Mesendoderm (in vitro differentiated cells): ENCODE results near the gene KIF6.

Source experiments
- DNase-seq: peaks from one replicate; pipeline ENCODE4 v3.0.0; 2013
- H2AK5ac ChIP-seq: 2 replicates; pipeline ENCODE4 v1.6.1; 2013; ENCODE audit warnings: low read length, inconsistent platforms
- H2BK120ac ChIP-seq: 2 replicates; pipeline ENCODE4 v1.6.1; 2013; ENCODE audit warnings: low read depth, mild to moderate bottlenecking, low read length, moderate library complexity, mixed read lengths
- H2BK15ac ChIP-seq: replicated peaks from 2 replicates; pipeline ENCODE4 v1.6.1; 2013; ENCODE audit warnings: low read depth, mild to moderate bottlenecking, moderate library complexity
- H2BK5ac ChIP-seq: 2 replicates; pipeline ENCODE4 v1.6.1; 2013; ENCODE audit warnings: low read length, inconsistent platforms
- H3K18ac ChIP-seq: 2 replicates; pipeline ENCODE4 v1.6.1; 2013; ENCODE audit warnings: mild to moderate bottlenecking, low read length, mixed read lengths
- H3K23ac ChIP-seq: one replicate; pipeline ENCODE4 v1.6.1; 2013; ENCODE audit warnings: low read length
- H3K27ac ChIP-seq: 2 replicates; pipeline ENCODE4 v1.5.1; 2013; ENCODE audit warnings: low read depth, mild to moderate bottlenecking, inconsistent platforms, low read length, moderate library complexity
- H3K27me3 ChIP-seq: 2 replicates; pipeline ENCODE4 v1.6.1; 2013; ENCODE audit warnings: low read length, control low read depth, mild to moderate bottlenecking, inconsistent platforms; ENCODE audit not compliant: insufficient read depth, poor library complexity
- H3K36me3 ChIP-seq: 2 replicates; pipeline ENCODE4 v1.6.1; 2013; ENCODE audit warnings: low read length, inconsistent platforms; ENCODE audit not compliant: control insufficient read depth, insufficient read depth
- H3K4ac ChIP-seq: one replicate; pipeline ENCODE4 v1.6.1; 2013; ENCODE audit warnings: low read depth, mild to moderate bottlenecking, low read length, moderate library complexity
- H3K4me1 ChIP-seq: 2 replicates; pipeline ENCODE4 v1.6.1; 2013; ENCODE audit warnings: low read depth, low read length, inconsistent platforms; ENCODE audit not compliant: control insufficient read depth
- H3K4me2 ChIP-seq: 2 replicates; pipeline ENCODE4 v1.6.1; 2013; ENCODE audit warnings: low read length
- H3K4me3 ChIP-seq: 2 replicates; pipeline ENCODE4 v1.5.1; 2013; ENCODE audit warnings: mild to moderate bottlenecking, low read length
- H3K56ac ChIP-seq: one replicate; pipeline ENCODE4 v1.6.1; 2013; ENCODE audit warnings: low read length
- H3K79me1 ChIP-seq: 2 replicates; pipeline ENCODE4 v1.6.1; 2013; ENCODE audit warnings: low read length, inconsistent platforms
- H3K79me2 ChIP-seq: 2 replicates; pipeline ENCODE4 v1.6.1; 2013; ENCODE audit warnings: mild to moderate bottlenecking, low read length; ENCODE audit not compliant: control insufficient read depth, insufficient read depth
- H3K9ac ChIP-seq: 2 replicates; pipeline ENCODE4 v1.6.1; 2013; ENCODE audit warnings: low read length, inconsistent platforms
- H4K5ac ChIP-seq: one replicate; pipeline ENCODE4 v1.6.1; 2013; ENCODE audit warnings: low read length
- H4K8ac ChIP-seq: one replicate; pipeline ENCODE4 v1.6.1; 2013; ENCODE audit warnings: low read depth, mild to moderate bottlenecking, control low read depth, low read length, moderate library complexity
- WGBS: extraction: QIAGEN DNeasy Blood & Tissue Kit; methylation state at CpG from one replicate; pipeline ENCODE4 v1.1.7; 2013; ENCODE audit warnings: low lambda C conversion rate, missing lambda C conversion rate; ENCODE audit not compliant: insufficient coverage; ENCODE audit errors: extremely low coverage; 5-methylcytosine and 5-hydroxymethylcytosine counted together

KIF6 gene

GRCh38 chr6:39496915-39497314 lies 228.3 kb downstream of the KIF6 start:
- H3K4me3 ChIP-seq, result no peak overlapping the region
- no peaks in the 10 kb centered on the region for H3K27me3 ChIP-seq
- DNase-seq, result no peak
- H3K23ac ChIP-seq, result no peak overlapping the region
- no peak overlapping the region for H4K8ac ChIP-seq
- H2BK5ac ChIP-seq, result no peak overlapping the region
- H2BK120ac ChIP-seq, result no peak overlapping the region
- no peak overlapping the region for H3K9ac ChIP-seq
- H3K79me1 ChIP-seq, result no peaks in the 10 kb centered on the region
- H3K4ac ChIP-seq, result no peak overlapping the region
- no peak overlapping the region for H2AK5ac ChIP-seq
- H3K4me2 ChIP-seq, result no peak overlapping the region
- H3K36me3 ChIP-seq, result no peaks in the 10 kb centered on the region
- H3K27ac ChIP-seq, result no peak overlapping the region
- H3K79me2 ChIP-seq, result no peaks in the 10 kb centered on the region
- H3K18ac ChIP-seq, result no peak overlapping the region
- peaks cover 3% of the 10 kb centered on the region for H3K4me1 ChIP-seq
- no peak overlapping the region for H2BK15ac ChIP-seq
- H3K56ac ChIP-seq, result no peak overlapping the region
- H4K5ac ChIP-seq, result no peak overlapping the region
- no CpG with 5 or more reads among the region's 6 CpGs for WGBS

GRCh38 chr6:39496456-39496855 lies 228.8 kb downstream of the KIF6 start:
- H3K79me1 ChIP-seq, result no peaks in the 10 kb centered on the region
- peaks cover 3% of the 10 kb centered on the region for H3K4me1 ChIP-seq
- no peak overlapping the region for H2BK5ac ChIP-seq
- H3K4me2 ChIP-seq, result no peak overlapping the region
- no peak overlapping the region for H3K27ac ChIP-seq
- WGBS, result no CpG with 5 or more reads among the region's 2 CpGs
- no peak overlapping the region for H3K9ac ChIP-seq
- DNase-seq, result no peak
- H3K36me3 ChIP-seq, result no peaks in the 10 kb centered on the region
- no peak overlapping the region for H2BK15ac ChIP-seq
- no peak overlapping the region for H4K8ac ChIP-seq
- no peak overlapping the region for H3K18ac ChIP-seq
- H3K23ac ChIP-seq, result no peak overlapping the region
- no peaks in the 10 kb centered on the region for H3K79me2 ChIP-seq
- no peak overlapping the region for H3K4ac ChIP-seq
- H4K5ac ChIP-seq, result no peak overlapping the region
- H3K27me3 ChIP-seq, result no peaks in the 10 kb centered on the region
- no peak overlapping the region for H3K4me3 ChIP-seq
- H2AK5ac ChIP-seq, result no peak overlapping the region
- no peak overlapping the region for H2BK120ac ChIP-seq
- no peak overlapping the region for H3K56ac ChIP-seq

DNA sequence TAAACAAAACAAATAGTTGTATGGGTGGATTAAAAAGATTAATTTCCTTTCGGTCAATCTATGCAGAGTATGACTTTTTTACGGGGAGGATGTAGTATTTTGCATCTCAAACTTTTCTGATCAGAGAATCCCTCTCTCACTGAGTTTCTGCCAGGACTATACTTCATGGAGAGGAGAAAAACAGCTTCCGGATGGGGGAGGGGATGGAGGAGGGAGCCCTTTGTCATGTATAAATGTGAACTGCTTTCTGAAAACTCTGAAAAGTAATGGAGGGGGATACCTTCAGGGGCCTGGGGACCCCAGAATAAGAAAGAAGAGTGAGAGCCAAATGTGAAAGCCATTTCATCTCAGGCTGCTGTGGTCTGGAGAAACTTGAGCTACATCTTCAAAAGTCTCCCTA lies 229.6 kb downstream of the KIF6 start:
- H3K4me3 ChIP-seq, result no peak overlapping the region
- no peaks in the 10 kb centered on the region for H3K79me1 ChIP-seq
- no peak for DNase-seq
- no peaks in the 10 kb centered on the region for H3K27me3 ChIP-seq
- no peak overlapping the region for H3K4me2 ChIP-seq
- H3K4ac ChIP-seq, result no peak overlapping the region
- no peak overlapping the region for H2BK5ac ChIP-seq
- no peak overlapping the region for H4K5ac ChIP-seq
- H3K4me1 ChIP-seq, result peaks cover 3% of the 10 kb centered on the region
- no peak overlapping the region for H2AK5ac ChIP-seq
- no peak overlapping the region for H4K8ac ChIP-seq
- no peaks in the 10 kb centered on the region for H3K36me3 ChIP-seq
- H3K23ac ChIP-seq, result no peak overlapping the region
- H3K79me2 ChIP-seq, result no peaks in the 10 kb centered on the region
- no peak overlapping the region for H3K56ac ChIP-seq
- no peak overlapping the region for H2BK120ac ChIP-seq
- no peak overlapping the region for H3K27ac ChIP-seq
- no peak overlapping the region for H2BK15ac ChIP-seq
- H3K9ac ChIP-seq, result no peak overlapping the region
- no peak overlapping the region for H3K18ac ChIP-seq
- 100% methylated on average over 1 of the region's 3 CpGs for WGBS

GRCh38 chr6:39494998-39495397 lies 230.2 kb downstream of the KIF6 start:
- Histone ChIP-seq H4K8ac (no peak overlapping the region), H3K9ac (no peak overlapping the region)

DNA sequence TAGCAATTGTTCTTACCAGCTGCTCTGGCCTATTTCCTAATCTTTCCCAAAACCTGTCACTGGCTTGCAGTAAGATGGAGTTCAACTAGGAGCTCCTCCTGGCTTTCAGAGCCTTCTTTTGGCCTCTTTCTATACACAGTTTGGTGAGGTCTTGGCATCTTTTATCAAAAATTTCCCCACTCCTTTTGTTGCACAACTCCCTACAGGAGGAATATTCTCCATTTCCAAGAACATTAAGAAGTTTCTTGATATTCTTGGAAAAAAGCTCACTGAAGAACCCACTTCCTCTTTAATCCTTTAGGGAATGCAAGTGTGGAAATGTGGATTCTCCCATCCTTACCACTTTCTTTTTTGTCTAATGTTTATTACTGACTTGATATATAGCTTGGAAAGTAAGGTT lies 231.4 kb downstream of the KIF6 start:
- Histone ChIP-seq H3K27me3 (no peaks in the 10 kb centered on the region), H3K4me1 (peaks cover 3% of the 10 kb centered on the region), H3K18ac (no peak overlapping the region), H3K4ac (no peak overlapping the region), H3K4me3 (no peak overlapping the region), H2BK120ac (no peak overlapping the region), H4K5ac (no peak overlapping the region), H2BK5ac (no peak overlapping the region), H3K36me3 (no peaks in the 10 kb centered on the region), H4K8ac (no peak overlapping the region), H3K23ac (no peak overlapping the region), H3K4me2 (no peak overlapping the region), H3K27ac (no peak overlapping the region), H3K56ac (no peak overlapping the region), H2AK5ac (no peak overlapping the region), H3K79me2 (no peaks in the 10 kb centered on the region), H3K79me1 (no peaks in the 10 kb centered on the region), H3K9ac (no peak overlapping the region), H2BK15ac (no peak overlapping the region)
- no peak for DNase-seq

More at GRCh38 chr6:39494998-39495397, 230.2 kb downstream of the KIF6 start:
- DNase-seq, result no peak
- Histone ChIP-seq H3K27ac (no peak overlapping the region), H3K56ac (no peak overlapping the region), H2BK5ac (no peak overlapping the region), H3K23ac (no peak overlapping the region), H3K4me3 (no peak overlapping the region), H3K18ac (no peak overlapping the region), H3K27me3 (no peaks in the 10 kb centered on the region), H2AK5ac (no peak overlapping the region), H3K36me3 (no peaks in the 10 kb centered on the region), H4K5ac (no peak overlapping the region), H3K4me1 (peaks cover 3% of the 10 kb centered on the region), H2BK120ac (no peak overlapping the region), H2BK15ac (no peak overlapping the region), H3K4ac (no peak overlapping the region), H3K4me2 (no peak overlapping the region), H3K79me2 (no peaks in the 10 kb centered on the region), H3K79me1 (no peaks in the 10 kb centered on the region)
- WGBS, result no CpG with 5 or more reads among the region's 7 CpGs

- Histone ChIP-seq H3K56ac (no peak overlapping the region), H3K4ac (no peak overlapping the region), H3K79me1 (no peaks in the 10 kb centered on the region), H3K4me1 (peaks cover 3% of the 10 kb centered on the region), H2BK15ac (no peak overlapping the region), H3K23ac (no peak overlapping the region), H2BK5ac (no peak overlapping the region), H2BK120ac (no peak overlapping the region), H3K4me3 (no peak overlapping the region), H3K9ac (no peak overlapping the region), H3K4me2 (no peak overlapping the region), H3K79me2 (no peaks in the 10 kb centered on the region), H3K27ac (no peak overlapping the region), H3K18ac (no peak overlapping the region), H3K36me3 (no peaks in the 10 kb centered on the region), H2AK5ac (no peak overlapping the region), H3K27me3 (no peaks in the 10 kb centered on the region), H4K5ac (no peak overlapping the region), H4K8ac (no peak overlapping the region)
- peak; percentile 20 for DNase-seq
Measured at GRCh38 chr6:39493174-39493573, 232.0 kb downstream of the KIF6 start.
